Amygdala (tissue), 56 donors: ENCODE measurements around the gene RANBP1.

Experiments
- DNase-seq, 56 donors: peaks; one replicate each; lab custom pipeline; 2025; lab: John Stamatoyannopoulos, UW

Gene RANBP1

GRCh38 chr22:20118300-20119020, 2.6 kb downstream of the RANBP1 start:
- DNase-seq = no peak

DNA sequence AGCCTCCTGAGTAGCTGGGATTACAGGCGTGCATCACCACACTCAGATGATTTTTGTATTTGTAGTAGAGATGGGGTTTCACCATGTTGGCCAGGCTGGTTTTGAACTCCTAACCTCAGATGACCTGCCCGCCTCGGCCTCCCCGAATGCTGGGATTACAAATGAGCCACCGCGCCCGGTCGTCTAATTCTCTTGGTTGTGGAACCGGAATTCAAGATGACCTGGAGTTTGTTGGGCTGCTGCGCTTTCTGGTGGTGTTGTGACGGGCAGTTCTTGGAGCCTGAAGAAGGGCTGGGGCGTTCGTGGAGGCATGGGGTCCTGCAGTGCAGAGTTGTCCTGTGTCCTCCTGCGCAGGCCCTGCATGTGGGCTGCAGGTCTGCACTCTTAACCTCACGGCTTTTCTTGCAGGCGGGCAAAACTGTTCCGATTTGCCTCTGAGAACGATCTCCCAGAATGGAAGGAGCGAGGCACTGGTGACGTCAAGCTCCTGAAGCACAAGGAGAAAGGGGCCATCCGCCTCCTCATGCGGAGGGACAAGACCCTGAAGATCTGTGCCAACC, 6.0 kb downstream of the RANBP1 start:
- no peak for DNase-seq

GRCh38 chr22:20123366-20124082, 7.6 kb downstream of the RANBP1 start:
- no peak for DNase-seq

GRCh38 chr22:20124083-20124787, 8.3 kb downstream of the RANBP1 start:
- DNase-seq = no peak

DNA sequence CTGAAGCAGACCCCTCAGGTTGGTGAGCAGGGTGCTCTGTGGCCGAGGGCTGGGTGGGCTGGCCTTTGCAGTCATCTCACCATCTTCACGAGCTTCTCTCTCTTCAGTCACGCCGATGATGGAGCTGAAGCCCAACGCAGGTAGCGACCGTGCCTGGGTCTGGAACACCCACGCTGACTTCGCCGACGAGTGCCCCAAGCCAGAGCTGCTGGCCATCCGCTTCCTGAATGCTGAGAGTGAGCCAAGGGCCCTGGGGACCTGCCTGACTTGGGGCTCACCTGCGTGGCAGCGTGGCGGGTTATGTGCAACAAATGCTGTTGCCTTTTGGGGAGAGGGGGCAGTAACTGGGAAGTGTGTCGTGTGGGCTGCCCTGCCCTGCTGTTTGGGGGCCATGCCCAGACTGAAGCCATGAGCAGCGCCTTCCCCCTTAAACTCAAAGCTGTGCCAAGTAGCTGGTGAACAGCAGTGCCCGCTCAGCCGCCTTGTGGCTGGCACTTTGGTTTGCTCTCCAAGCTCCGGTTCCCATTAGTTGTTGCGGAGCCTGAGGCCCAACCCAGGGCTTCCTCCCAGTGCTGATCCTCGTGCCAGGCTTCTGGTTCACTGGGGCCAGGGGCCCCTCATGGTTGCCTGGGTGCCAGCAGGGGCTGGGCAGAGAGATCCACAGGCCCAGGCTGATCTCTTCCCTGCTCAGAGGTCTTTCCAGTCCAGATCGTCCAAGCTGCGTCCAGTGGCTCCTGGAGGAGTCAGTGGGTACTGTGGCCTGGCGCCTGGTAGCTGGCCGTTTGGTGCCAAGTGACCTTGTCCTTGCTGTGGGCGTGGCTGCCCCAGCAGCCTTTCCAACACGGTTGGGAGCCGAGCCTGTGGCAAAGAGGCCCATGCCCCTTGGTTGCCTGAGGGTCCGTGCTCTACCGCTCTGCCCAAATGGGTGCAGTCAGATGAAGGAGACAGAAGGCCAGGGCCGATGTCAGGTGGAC, 9.6 kb downstream of the RANBP1 start:
- peak in 2 of 56 donors; percentile 26 to 56 for DNase-seq

- DNase-seq = no peak
Observed at GRCh38 chr22:20126284-20127029, 10.6 kb downstream of the RANBP1 start.

DNA sequence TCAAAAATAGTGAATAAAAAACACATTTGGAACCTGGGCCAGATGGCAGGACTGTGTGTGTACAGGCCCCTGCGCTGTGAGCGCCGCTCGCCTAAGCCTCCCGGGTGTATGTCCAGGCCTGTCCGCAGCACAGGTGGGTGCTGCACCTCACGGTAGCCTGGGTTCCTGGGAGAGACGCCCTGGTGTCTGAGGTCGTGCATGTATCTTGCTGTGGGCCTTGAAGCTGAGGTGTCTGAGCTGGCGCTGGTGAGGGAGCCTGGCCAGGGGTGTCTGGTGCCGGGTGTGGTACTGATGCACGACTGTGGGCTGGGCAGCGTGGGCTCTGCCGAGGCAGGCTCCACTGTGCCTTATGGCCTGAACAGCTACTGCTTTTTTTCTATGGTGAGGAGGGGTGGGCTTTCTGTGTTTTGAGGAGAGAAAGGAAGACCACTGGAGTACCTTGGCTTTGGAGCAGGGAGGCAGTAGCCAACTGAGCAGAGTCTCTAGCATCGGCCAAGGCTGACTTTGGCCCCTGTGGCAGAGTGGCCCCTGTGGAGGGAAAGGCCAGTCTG, 11.5 kb downstream of the RANBP1 start:
- no peak for DNase-seq

DNA sequence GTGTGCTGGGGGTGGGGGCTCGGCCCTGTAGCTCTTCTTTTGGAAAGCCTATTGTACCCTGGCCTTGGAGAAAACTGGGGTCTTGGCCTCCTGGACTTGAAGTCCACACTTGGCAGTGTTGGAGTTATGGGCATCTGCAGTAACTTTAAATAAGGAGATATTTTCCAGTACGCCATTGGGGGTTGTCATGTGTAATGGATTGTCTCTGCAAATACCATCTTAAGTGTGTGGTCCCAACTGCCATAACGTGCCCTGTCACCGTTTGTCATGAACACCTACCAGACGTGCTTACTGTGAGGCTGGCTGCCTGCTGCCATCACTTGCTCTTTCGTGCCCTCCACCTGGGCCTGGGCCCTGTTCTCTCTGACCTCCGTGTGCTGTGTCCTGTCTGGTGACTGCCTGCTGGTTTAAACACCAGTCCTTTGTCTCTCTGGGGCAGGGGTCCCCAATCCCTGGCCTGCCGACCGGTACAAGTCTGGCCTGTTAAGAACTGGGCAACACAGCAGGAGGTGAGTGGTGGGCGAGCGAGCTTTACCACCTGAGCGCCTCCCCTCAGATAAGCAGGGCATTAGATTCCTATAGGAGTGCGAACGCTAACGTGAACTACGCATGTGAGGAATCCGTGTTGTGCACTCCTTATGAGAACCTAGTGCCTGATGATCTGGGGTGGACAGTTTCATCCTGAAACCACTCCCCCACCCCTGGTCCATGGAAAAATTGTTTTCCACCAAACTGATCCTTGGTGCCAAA, 12.1 kb downstream of the RANBP1 start:
- no peak for DNase-seq

DNA sequence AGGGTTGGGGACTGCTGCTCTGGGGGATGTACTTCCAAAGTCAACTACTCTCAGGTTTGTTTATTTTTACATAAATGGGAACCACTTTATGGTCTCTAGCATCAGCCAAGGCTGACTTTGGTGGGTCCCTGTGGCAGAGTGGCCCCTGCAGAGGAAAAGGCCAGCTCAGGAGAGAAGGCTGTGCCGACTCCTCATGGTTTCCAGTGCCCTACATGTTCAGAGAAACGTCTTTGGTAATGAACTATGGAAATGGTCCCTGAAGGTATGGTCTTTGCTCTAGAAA, 12.7 kb downstream of the RANBP1 start:
- DNase-seq = no peak

DNA sequence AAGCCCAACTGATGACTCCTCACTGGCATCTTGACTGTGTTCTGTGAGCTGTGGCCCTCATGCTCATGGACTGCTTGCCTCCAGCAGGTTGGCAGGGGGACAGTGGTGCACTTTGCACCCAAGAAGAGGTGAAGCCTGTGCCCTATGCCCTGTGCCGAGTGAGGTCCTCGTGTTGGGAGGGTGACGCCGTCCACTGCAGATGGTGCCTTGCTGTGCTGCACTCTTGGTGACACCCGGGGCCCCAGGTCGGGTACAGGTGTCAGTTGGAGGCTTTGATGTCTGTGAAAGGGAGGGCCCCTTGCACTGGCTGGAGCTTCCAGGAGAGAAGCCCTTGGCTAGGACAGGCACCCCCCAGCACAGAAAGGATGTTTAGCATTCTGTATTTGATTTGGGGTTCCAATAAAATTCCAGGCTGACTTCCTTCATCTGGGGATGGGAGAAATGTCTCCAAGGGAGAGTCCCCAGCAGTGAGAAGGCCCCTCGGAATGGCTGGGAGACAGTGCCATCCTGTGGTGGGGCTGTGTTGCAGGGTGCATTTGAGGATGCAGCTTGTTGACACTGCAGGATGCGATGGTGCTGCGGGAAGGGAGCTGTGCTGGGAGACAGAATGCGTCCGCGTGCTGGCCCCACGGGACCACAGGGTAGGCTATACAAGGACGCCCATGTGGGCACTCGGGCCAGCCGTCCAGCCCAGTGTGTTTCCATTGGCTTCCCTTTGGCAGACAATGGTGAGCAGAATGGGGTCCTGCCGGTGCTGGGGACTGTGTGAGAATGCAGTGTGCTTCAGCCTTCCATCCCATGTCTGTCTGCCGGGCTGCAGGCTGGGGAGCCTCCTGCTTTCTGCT, 13.2 kb downstream of the RANBP1 start:
- peak in 19 of 56 donors; percentile 13 to 58 (median 33) for DNase-seq

GRCh38 chr22:20129747-20130014, 13.8 kb downstream of the RANBP1 start:
- no peak for DNase-seq

GRCh38 chr22:20130319-20130718, 14.4 kb downstream of the RANBP1 start:
- DNase-seq = no peak

DNA sequence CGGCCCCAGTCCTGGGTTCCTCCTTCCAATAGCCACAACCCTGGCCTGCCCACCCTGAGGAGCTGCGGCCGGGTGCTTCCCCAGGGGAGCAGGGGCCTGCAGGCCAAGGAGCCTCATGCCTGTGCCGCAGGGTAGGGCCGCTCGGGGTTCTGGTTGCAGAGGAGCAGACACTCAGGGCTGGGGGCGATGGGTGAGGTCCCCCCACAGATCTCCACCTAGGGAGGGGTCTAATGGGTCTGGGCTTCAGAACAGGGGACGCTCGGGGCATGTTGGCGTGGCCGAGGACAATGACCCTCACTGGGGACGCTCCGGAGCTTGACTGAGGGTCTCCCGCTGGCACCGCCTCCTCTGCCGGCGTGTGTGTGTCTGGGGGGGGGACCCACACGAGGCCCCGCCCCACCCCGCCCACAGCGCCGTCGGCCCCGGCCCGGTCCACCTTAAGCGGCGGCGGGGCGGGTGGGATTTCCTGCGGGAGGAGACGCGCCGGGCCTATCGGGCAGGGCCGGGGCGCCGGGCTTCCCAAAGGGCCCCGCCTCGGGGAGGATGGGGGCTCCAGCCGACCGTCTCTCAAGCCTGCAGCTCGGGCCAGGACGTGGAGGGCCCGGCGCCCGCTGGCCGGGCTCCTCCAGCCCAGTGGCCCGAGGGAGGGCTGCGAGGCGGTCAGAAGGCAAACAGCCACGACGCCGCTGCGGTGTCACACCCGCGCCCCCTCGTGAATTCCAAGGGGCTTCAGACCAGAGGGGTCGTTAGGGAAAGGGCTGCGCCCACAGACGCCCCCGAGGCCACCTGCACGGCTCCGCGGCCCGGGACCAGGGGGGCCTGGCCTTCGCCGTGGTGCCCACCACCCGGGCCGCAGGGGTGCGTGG, 15.1 kb downstream of the RANBP1 start:
- DNase-seq = peak in 54 of 56 donors; percentile 22 to 93 (median 73)

GRCh38 chr22:20131597-20131858, 15.6 kb downstream of the RANBP1 start, which contains the start of gene ZDHHC8:
Gene ZDHHC8 (plus strand): TSS chr22:20131804. CDS start chr22:20131948, 144 bp downstream.
- DNase-seq = peak in 19 of 56 donors; percentile 17 to 61 (median 47)

- DNase-seq = peak in 9 of 56 donors; percentile 36 to 61 (median 47)
Observed at GRCh38 chr22:20131859-20132685, 16.2 kb downstream of the RANBP1 start.

GRCh38 chr22:20132686-20133246, 16.9 kb downstream of the RANBP1 start:
- DNase-seq = no peak
